ENCODE results near the gene ATP2B2.

Gene ATP2B2

GRCh38 chr3:10345911-10346310, 159.5 kb downstream of the ATP2B2 start:
- no peak for DNase-seq (ENCODE audit: low read depth)
- H3K4me3 ChIP-seq (ENCODE audit: low read length), result no peak overlapping the region
- no peak for TF ChIP-seq CTCF (IDR thresholded peaks at IDR 0.05; ENCODE audit: insufficient read depth, low read depth, low read length, missing control alignments)

DNA sequence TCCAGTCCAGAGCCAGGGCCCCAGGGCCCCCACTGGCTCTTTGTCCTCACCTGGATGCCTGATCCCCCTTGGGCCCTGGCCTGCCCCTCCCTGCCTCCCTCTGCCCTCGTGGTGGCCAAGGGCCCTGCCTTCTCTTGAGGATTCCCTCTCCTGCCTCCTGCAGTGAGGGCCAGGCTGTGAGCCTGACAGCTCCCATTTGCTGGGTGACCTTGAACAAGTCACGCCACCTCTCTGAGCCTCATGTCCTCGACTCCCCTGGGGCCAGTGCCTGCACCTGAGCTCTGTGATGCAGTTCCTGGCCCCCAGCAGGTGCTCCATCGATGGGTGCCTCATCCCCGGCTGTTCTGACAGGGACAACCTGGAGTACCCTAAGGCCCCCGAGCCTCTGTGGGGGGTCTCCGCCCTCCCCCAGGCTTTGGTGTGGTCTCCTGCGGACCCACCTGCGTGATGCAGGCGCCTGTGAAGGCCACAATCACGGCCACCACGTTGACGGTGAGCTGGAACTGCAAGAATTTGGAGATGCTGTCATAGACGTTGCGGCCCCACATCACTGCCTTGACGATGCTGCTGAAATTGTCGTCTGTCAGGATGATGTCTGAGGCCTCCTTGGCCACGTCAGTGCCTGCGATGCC, 160.3 kb downstream of the ATP2B2 start:
- no peak for TF ChIP-seq CTCF (IDR thresholded peaks at IDR 0.05; ENCODE audit: insufficient read depth, low read depth, low read length, missing control alignments)
- no peak for DNase-seq (ENCODE audit: low read depth)
- H3K4me3 ChIP-seq (ENCODE audit: low read length), result no peak overlapping the region

GRCh38 chr3:10344147-10344943, 161.0 kb downstream of the ATP2B2 start:
- peak; percentile 55 for DNase-seq (ENCODE audit: low read depth)
- no peak overlapping the region for H3K4me3 ChIP-seq (ENCODE audit: low read length)
- TF ChIP-seq CTCF (IDR thresholded peaks at IDR 0.05; ENCODE audit: insufficient read depth, low read depth, low read length, missing control alignments), result peak; percentile 94

- H3K4me3 ChIP-seq (ENCODE audit: low read length), result no peak overlapping the region
- no peak for TF ChIP-seq CTCF (IDR thresholded peaks at IDR 0.05; ENCODE audit: insufficient read depth, low read depth, low read length, missing control alignments)
- DNase-seq (ENCODE audit: low read depth), result no peak
Measured at GRCh38 chr3:10343526-10343925, 161.9 kb downstream of the ATP2B2 start.

- TF ChIP-seq CTCF (IDR thresholded peaks at IDR 0.05; ENCODE audit: insufficient read depth, low read depth, low read length, missing control alignments), result no peak
- H3K4me3 ChIP-seq (ENCODE audit: low read length), result no peak overlapping the region
- no peak for DNase-seq (ENCODE audit: low read depth)
Measured at GRCh38 chr3:10342781-10343180, 162.6 kb downstream of the ATP2B2 start.

DNA sequence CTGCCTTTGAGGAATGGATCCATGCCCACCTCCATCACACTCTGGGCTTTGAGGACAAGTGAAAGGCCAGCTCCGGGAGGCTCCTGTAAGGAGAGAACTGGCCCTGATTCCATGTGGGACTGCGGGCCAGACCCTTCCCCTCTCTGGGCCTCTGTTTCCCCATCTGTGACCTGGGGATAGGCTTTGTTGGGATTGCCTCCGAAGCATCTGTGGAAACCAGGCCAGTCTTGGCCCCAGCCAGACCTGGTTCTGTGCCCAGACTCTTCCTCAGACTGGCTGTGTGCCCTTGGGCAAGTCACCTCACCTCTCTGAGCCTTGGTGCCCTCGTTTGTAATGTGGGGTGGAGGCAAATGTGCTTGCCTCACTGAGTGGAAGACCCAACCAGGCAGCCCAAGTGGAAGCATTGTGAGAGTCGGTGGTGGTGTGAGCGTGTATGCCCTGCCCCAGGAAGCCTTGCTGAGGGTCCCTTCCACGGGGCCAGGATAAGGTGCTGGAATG, 163.4 kb downstream of the ATP2B2 start:
- DNase-seq (ENCODE audit: low read depth), result no peak
- H3K4me3 ChIP-seq (ENCODE audit: low read length), result no peak overlapping the region
- no peak for TF ChIP-seq CTCF (IDR thresholded peaks at IDR 0.05; ENCODE audit: insufficient read depth, low read depth, low read length, missing control alignments)

Measured in epithelial cell of esophagus (primary cell).